GM12878 (cell line): Measurements from ENCODE around the gene SLC22A31. TPM values are rescaled to one million over a fixed set of nuclear protein-coding genes. Genes with fewer than 3 reads are reported as not detected.
A peak's percentile ranks its signal among the peaks of the same experiment; 100 is the strongest.

Experiments
- ATAC-seq: fragments of 200-7000 bp; cut with Tn5 transposase; 3 replicates; pipeline ENCODE4 v1.9.1; 2020; ENCODE audit warnings: mild to moderate bottlenecking, moderate library complexity
- BruUV-seq: library from RNA; stranded (reverse); fragments of 400-500 nt; replicated peaks from 2 replicates; lab custom pipeline; 2021; lab: Mats Ljungman, UMichigan
- CTCF ChIA-PET: fragments of 300-600 bp; sonication (Branson Sonifier 250); formaldehyde crosslinking; extraction: SDS; loops from one replicate; lab custom pipeline; 2021; ENCODE audit warnings: inconsistent platforms; lab: Yijun Ruan, JAX
- POLR2A ChIA-PET: fragments of 350-600 bp; formaldehyde crosslinking; extraction: SDS; loops from one replicate; lab custom pipeline; 2021; ENCODE audit warnings: inconsistent platforms; lab: Charles Lee
- RAD21 ChIA-PET: fragments of 300-600 bp; sonication (Branson Sonifier 250); formaldehyde crosslinking; loops from one replicate; lab custom pipeline; 2023; ENCODE audit warnings: antibody characterized with exemption; ENCODE audit not compliant: unreplicated experiment; lab: Charles Lee
- SMC1A ChIA-PET: fragments of 300-600 bp; sonication (Branson Sonifier 250); formaldehyde crosslinking; loops from one replicate; lab custom pipeline; 2023; ENCODE audit not compliant: unreplicated experiment, uncharacterized antibody; lab: Charles Lee
- DNase-seq: peaks from one replicate; pipeline ENCODE4 v3.0.0-alpha.2; 2011; ENCODE audit warnings: low read depth, low spot score
- FAIRE-seq: peaks from 3 replicates; lab custom pipeline; 2011; peaks lifted over from hg19 to GRCh38; lab: Jason Lieb, UNC
- H2AFZ ChIP-seq: 2 replicates; pipeline ENCODE4 v1.6.0; 2011; ENCODE audit warnings: low read depth, low read length, control low read depth; ENCODE audit not compliant: control insufficient read depth
- H3K27ac ChIP-seq: 2 replicates; pipeline ENCODE4 v1.5.1; 2011; ENCODE audit warnings: control low read depth; ENCODE audit not compliant: control insufficient read depth, insufficient read depth
- H3K27me3 ChIP-seq, 2 experiments: replicated peaks in 1 of 2; 2 replicates each; pipeline versions ENCODE4 v1.6.0 to v1.6.1; 2011; ENCODE audit warnings: low read length in 1 of 2; ENCODE audit not compliant: control insufficient read depth in 2 of 2, insufficient read depth in 2 of 2
- H3K36me3 ChIP-seq, 2 experiments: 2 replicates each; pipeline ENCODE4 v1.5.1; 2011; ENCODE audit warnings: low read length in 1 of 2; ENCODE audit not compliant: control insufficient read depth in 2 of 2, insufficient read depth in 2 of 2
- H3K4me1 ChIP-seq: 2 replicates; pipeline ENCODE4 v1.6.1; 2011; ENCODE audit warnings: mild to moderate bottlenecking, low read length, moderate library complexity, mixed read lengths; ENCODE audit not compliant: control insufficient read depth, insufficient read depth
- H3K4me2 ChIP-seq: 2 replicates; pipeline ENCODE4 v1.6.0; 2011; ENCODE audit warnings: control low read depth; ENCODE audit not compliant: control insufficient read depth, insufficient read depth
- H3K4me3 ChIP-seq: fragments of 200-600 bp; sonication (generic); 2 replicates; pipeline ENCODE4 v1.5.1; 2016
- H3K79me2 ChIP-seq: 2 replicates; pipeline ENCODE4 v1.6.0; 2011; ENCODE audit warnings: low read length; ENCODE audit not compliant: control insufficient read depth, insufficient read depth
- H3K9ac ChIP-seq: 2 replicates; pipeline ENCODE4 v1.8.0; 2011; ENCODE audit warnings: low read length, control low read depth, mixed read lengths; ENCODE audit not compliant: control insufficient read depth, insufficient read depth
- H3K9me3 ChIP-seq: replicated peaks from 3 replicates; pipeline ENCODE4 v1.5.1; 2011; ENCODE audit warnings: mild to moderate bottlenecking, low read length; ENCODE audit not compliant: control insufficient read depth, insufficient read depth
- H4K20me1 ChIP-seq: 2 replicates; pipeline ENCODE4 v1.6.0; 2011; ENCODE audit not compliant: control insufficient read depth, insufficient read depth
- CEBPB ChIP-seq, 2 experiments: fragments of 150-350 bp in 1 of 2; IDR thresholded peaks; 2 replicates each; pipeline ENCODE4 v1.6.1; 2012 to 2014; ENCODE audit warnings: low read depth in 2 of 2, low read length in 2 of 2, borderline replicate concordance in 1 of 2, inconsistent platforms in 1 of 2
- CHD4 ChIP-seq: fragments of 200-600 bp; sonication (generic); IDR thresholded peaks from 2 replicates; pipeline ENCODE4 v1.6.1; 2016; ENCODE audit warnings: mild to moderate bottlenecking
- CREB1 ChIP-seq: IDR thresholded peaks from 2 replicates; pipeline ENCODE4 v1.6.1; 2012; ENCODE audit warnings: low read depth, mild to moderate bottlenecking, inconsistent platforms
- E2F4 ChIP-seq: IDR thresholded peaks from 2 replicates; pipeline ENCODE4 v1.6.1; 2012; ENCODE audit warnings: low read depth, low read length, improper control_type of control experiment
- ESRRA ChIP-seq: IDR thresholded peaks from 2 replicates; pipeline ENCODE4 v1.6.1; 2012; ENCODE audit warnings: mild to moderate bottlenecking, low read length, improper control_type of control experiment
- MEF2A ChIP-seq: IDR thresholded peaks from 2 replicates; pipeline ENCODE4 v1.6.1; 2011; ENCODE audit warnings: low read depth, mild to moderate bottlenecking, low read length, moderate library complexity; ENCODE audit not compliant: insufficient read depth
- MLLT1 ChIP-seq: fragments of 450-650 bp; IDR thresholded peaks from 2 replicates; pipeline ENCODE4 v1.6.1; 2016; ENCODE audit warnings: mild to moderate bottlenecking
- MYC ChIP-seq: IDR thresholded peaks from 2 replicates; pipeline ENCODE4 v1.6.1; 2011; ENCODE audit warnings: mild to moderate bottlenecking, low read length, moderate library complexity, inconsistent platforms; ENCODE audit not compliant: insufficient read depth, insufficient replicate concordance, insufficient read length, severe bottlenecking
- SIN3A ChIP-seq: IDR thresholded peaks from 2 replicates; pipeline ENCODE4 v1.6.1; 2012; ENCODE audit warnings: low read depth, low read length, improper control_type of control experiment
- TCF12 ChIP-seq: IDR thresholded peaks from 2 replicates; pipeline ENCODE4 v1.6.1; 2011; ENCODE audit warnings: low read depth, mild to moderate bottlenecking, low read length
- USF2 ChIP-seq: IDR thresholded peaks from 2 replicates; pipeline ENCODE4 v1.6.1; 2011; ENCODE audit warnings: low read depth, low read length, improper control_type of control experiment, borderline replicate concordance
- ZBTB40 ChIP-seq: fragments of 450-650 bp; IDR thresholded peaks from 2 replicates; pipeline ENCODE4 v1.6.1; 2016; ENCODE audit warnings: mild to moderate bottlenecking, moderate library complexity, borderline replicate concordance
- ZNF207 ChIP-seq: fragments of 450-650 bp; IDR thresholded peaks from 2 replicates; pipeline ENCODE4 v1.6.1; 2014; ENCODE audit warnings: antibody characterized with exemption, mild to moderate bottlenecking, borderline replicate concordance
- ZNF384 ChIP-seq: IDR thresholded peaks from 2 replicates; pipeline ENCODE4 v1.6.1; 2012; ENCODE audit warnings: low read depth, mild to moderate bottlenecking, low read length, improper control_type of control experiment, borderline replicate concordance
- WGBS: methylation state at CpG from one replicate; pipeline ENCODE4 v1.1.6; 2016; ENCODE audit warnings: low lambda C conversion rate; ENCODE audit not compliant: insufficient replicate concordance, insufficient coverage; ENCODE audit errors: missing lambda C conversion rate; 5-methylcytosine and 5-hydroxymethylcytosine counted together
- in situ Hi-C: fragments of 300-500 bp; cut with MboI; formaldehyde crosslinking; loops from 9 replicates; pipeline ENCODE4 v1.14.3; 2018; ENCODE audit warnings: mixed read lengths
- intact Hi-C: fragments of 100-400 bp; cut with micrococcal nuclease; formaldehyde crosslinking; loops from one replicate; pipeline ENCODE4 v1.14.2; 2022; ENCODE audit not compliant: unreplicated experiment
- polyA plus RNA-seq, 11 experiments: library from polyadenylated mRNA; depleted of rRNA in 4 of 11; unstranded in 6 of 11; stranded (reverse) in 5 of 11; fragments of >200 nt; fragmentation: Nextera tagmentation in 4 of 11; fragmentation: Illumina TruSeq in 1 of 11; extraction: Ambion mirVana in 4 of 11; extraction: Trizol in 1 of 11; gene quantifications; 1 replicate in 1 of 11; 2 replicates in 10 of 11; pipeline versions ENCODE4 v1.2.1 to v1.2.3, GENCODE V29; 2011 to 2016; ENCODE audit warnings: inconsistent platforms in 2 of 11, missing spikeins in 2 of 11, low read depth in 1 of 11
- total RNA-seq, 4 experiments: library from RNA; depleted of rRNA in 3 of 4; stranded (reverse); fragments of >200 nt in 3 of 4; fragmentation: Illumina TruSeq in 1 of 4; extraction: Trizol in 1 of 4; gene quantifications; 2 replicates each; pipeline versions ENCODE4 v1.2.1 to v1.2.3, GENCODE V29; 2013 to 2021

SLC22A31 gene
- total and polyA plus RNA-seq, 10 of the 15 experiments (the other 5 are each of a cell fraction or from before 2014, with no cell fraction given) = 0.13 to 0.24 (median 0.23) TPM; not detected in 7

- BruUV-seq = no TSS peak
- peaks cover 4% of the 10 kb centered on the region for H3K9me3 ChIP-seq
- peak overlapping the region; percentile 54; the same call in 1 of the 2 replicates for H3K4me2 ChIP-seq
- no peak overlapping the region for H3K27ac ChIP-seq
- FAIRE-seq (no peak), DNase-seq (no peak), ATAC-seq (no peak)
- 86% methylated on average over 13 of the region's 13 CpGs for WGBS
- no peak overlapping the region for H3K4me3 ChIP-seq
- POLR2A ChIA-PET = interaction anchor here (0.6 kb wide), 1 partner anchor 18 kb away, joined by 3 read pairs; no protein-coding TSS in a partner anchor
- H3K36me3 ChIP-seq = no peaks in the 10 kb centered on the region
- peaks cover 4% of the 10 kb centered on the region for H3K79me2 ChIP-seq
- H3K4me1 ChIP-seq = no peaks in the 10 kb centered on the region; the same call in 1 of the 2 replicates
- SMC1A ChIA-PET = no interaction called here
- H3K27me3 ChIP-seq = no peaks in the 10 kb centered on the region
- no peak overlapping the region for H3K9ac ChIP-seq
- no peaks in the 10 kb centered on the region for H4K20me1 ChIP-seq
- CTCF ChIA-PET = no interaction called here
- intact Hi-C loops (no loop called here), in situ Hi-C loops (no loop called here)
- TF ChIP-seq USF2 (no peak), ZNF384 (no peak), TCF12 (no peak), MLLT1 (no peak), SIN3A (no peak), CEBPB (IDR thresholded peaks at IDR 0.05; ENCODE audit: borderline replicate concordance in 1 of 2, low read depth in 2 of 2, low read length in 2 of 2) (no peak), ZNF207 (no peak), ZBTB40 (no peak), CREB1 (no peak), ESRRA (no peak), MEF2A (no peak), CHD4 (no peak), MYC (no peak), E2F4 (no peak)
- RAD21 ChIA-PET = no interaction called here
- H2AFZ ChIP-seq = no peak overlapping the region
Observed at GRCh38 chr16:89246383-89246902, 46.1 kb upstream of the SLC22A31 start.
